GM18498 (cell line): Measurements from ENCODE around the gene ABCA13.
A peak's percentile ranks its signal among the peaks of the same experiment; 100 is the strongest.

ENCODE experiments used
- ATAC-seq: cut with Tn5 transposase; IDR thresholded peaks from one replicate; pipeline ENCODE4 v1.9.1; 2021; ENCODE audit warnings: mild to moderate bottlenecking, moderate library complexity; ENCODE audit not compliant: unreplicated experiment

Gene ABCA13

GRCh38 chr7:48363174-48363573, 191.9 kb downstream of the ABCA13 start:
- ATAC-seq = no peak

GRCh38 chr7:48365010-48365409, 193.8 kb downstream of the ABCA13 start:
- no peak for ATAC-seq

GRCh38 chr7:48366096-48366495, 194.8 kb downstream of the ABCA13 start:
- no peak for ATAC-seq

- no peak for ATAC-seq
Measured at GRCh38 chr7:48376263-48376662, 205.0 kb downstream of the ABCA13 start.

GRCh38 chr7:48380921-48381320, 209.7 kb downstream of the ABCA13 start:
- no peak for ATAC-seq

- ATAC-seq = no peak
Measured at GRCh38 chr7:48381571-48381970, 210.3 kb downstream of the ABCA13 start.

GRCh38 chr7:48384180-48384752, 213.0 kb downstream of the ABCA13 start:
- ATAC-seq = no peak

- no peak for ATAC-seq
Measured at GRCh38 chr7:48387932-48388331, 216.7 kb downstream of the ABCA13 start.

- no peak for ATAC-seq
Measured at GRCh38 chr7:48388911-48389310, 217.7 kb downstream of the ABCA13 start.

GRCh38 chr7:48389977-48390376, 218.7 kb downstream of the ABCA13 start:
- ATAC-seq = no peak

GRCh38 chr7:48390388-48391327, 219.4 kb downstream of the ABCA13 start:
- ATAC-seq = no peak

- ATAC-seq = no peak
Measured at GRCh38 chr7:48398191-48398590, 226.9 kb downstream of the ABCA13 start.

- no peak for ATAC-seq
Measured at GRCh38 chr7:48402721-48403120, 231.5 kb downstream of the ABCA13 start.

- no peak for ATAC-seq
Measured at GRCh38 chr7:48408731-48409130, 237.5 kb downstream of the ABCA13 start.

- no peak for ATAC-seq
Measured at GRCh38 chr7:48411619-48412018, 240.4 kb downstream of the ABCA13 start.

GRCh38 chr7:48414011-48414732, 242.9 kb downstream of the ABCA13 start:
- no peak for ATAC-seq

GRCh38 chr7:48416327-48416908, 245.2 kb downstream of the ABCA13 start:
- ATAC-seq = no peak

- ATAC-seq = no peak
Measured at GRCh38 chr7:48419401-48419800, 248.1 kb downstream of the ABCA13 start.

- no peak for ATAC-seq
Measured at GRCh38 chr7:48420206-48420605, 248.9 kb downstream of the ABCA13 start.

- no peak for ATAC-seq
Measured at GRCh38 chr7:48421357-48421756, 250.1 kb downstream of the ABCA13 start.

- peak; percentile 50 for ATAC-seq
Measured at GRCh38 chr7:48424731-48425130, 253.5 kb downstream of the ABCA13 start.
